Thyroid gland (tissue), 4 donors: Measurements from ENCODE around the gene SYCN. TPM values are rescaled to one million over a fixed set of nuclear protein-coding genes. Genes with fewer than 3 reads are reported as not detected.
"Not testable (repeated sequence)": the region's sequence is repeated elsewhere in the genome, so short reads cannot be mapped to it uniquely, and the experiment has no call there.

Source experiments
- DNase-seq, 2 donors: peaks; one replicate each; pipeline ENCODE4 v3.0.0-alpha.2; 2019
- H3K27ac ChIP-seq, 3 donors: fragments of 200-600 bp; sonication (generic); 1 replicate in 2 of 3; 2 replicates in 1 of 3; pipeline ENCODE4 v1.5.1; 2016 to 2019; ENCODE audit warnings: mild to moderate bottlenecking in 1 of 3, moderate library complexity in 1 of 3
- H3K27me3 ChIP-seq: fragments of 200-600 bp; sonication (generic); one replicate; pipeline ENCODE4 v1.5.1; 2019
- H3K36me3 ChIP-seq, 2 donors: fragments of 200-600 bp; sonication (generic); one replicate each; pipeline ENCODE4 v1.5.1; 2016 to 2019
- H3K4me1 ChIP-seq, 2 donors: fragments of 200-600 bp; sonication (generic); one replicate each; pipeline ENCODE4 v1.5.1; 2017 to 2019
- H3K4me3 ChIP-seq, 3 donors: fragments of 200-600 bp; sonication (generic); replicated peaks in 1 of 3; 1 replicate in 2 of 3; 2 replicates in 1 of 3; pipeline ENCODE4 v1.5.1; 2016; ENCODE audit warnings: mild to moderate bottlenecking in 1 of 3
- H3K9me3 ChIP-seq: fragments of 200-600 bp; sonication (generic); one replicate; pipeline ENCODE4 v1.5.1; 2017
- POLR2A ChIP-seq, 2 donors: fragments of 450-650 bp; IDR thresholded peaks; one replicate each; pipeline ENCODE4 v1.6.1; 2017; ENCODE audit warnings: antibody characterized with exemption in 2 of 2, mild to moderate bottlenecking in 2 of 2, moderate library complexity in 1 of 2
- WGBS, 2 donors: methylation state at CpG; one replicate each; pipeline ENCODE4 v1.1.5; 2017; 5-methylcytosine and 5-hydroxymethylcytosine counted together
- intact Hi-C: fragments of 100-400 bp; cut with DNase I; formaldehyde crosslinking; loops from one replicate; pipeline ENCODE4 v1.15.1; 2023
- total RNA-seq, 4 donors: library from RNA; depleted of rRNA; stranded (reverse); fragments of >200 nt; gene quantifications; one replicate each; pipeline ENCODE4 v1.2.3, GENCODE V29; 2016
- TF ChIP-seq, protein P1 (sequence below), 6 experiments: fragments of 200-600 bp in 3 of 6; fragments of 450-650 bp in 3 of 6; sonication (generic) in 3 of 6; IDR thresholded peaks; one replicate each; pipeline ENCODE4 v1.5.1; 2016 to 2019; ENCODE audit warnings: antibody characterized with exemption in 6 of 6, mild to moderate bottlenecking in 2 of 6, inconsistent platforms in 1 of 6, moderate library complexity in 1 of 6

The SYCN gene
- total RNA-seq, 4 donors from 2014 or later = not detected

DNA sequence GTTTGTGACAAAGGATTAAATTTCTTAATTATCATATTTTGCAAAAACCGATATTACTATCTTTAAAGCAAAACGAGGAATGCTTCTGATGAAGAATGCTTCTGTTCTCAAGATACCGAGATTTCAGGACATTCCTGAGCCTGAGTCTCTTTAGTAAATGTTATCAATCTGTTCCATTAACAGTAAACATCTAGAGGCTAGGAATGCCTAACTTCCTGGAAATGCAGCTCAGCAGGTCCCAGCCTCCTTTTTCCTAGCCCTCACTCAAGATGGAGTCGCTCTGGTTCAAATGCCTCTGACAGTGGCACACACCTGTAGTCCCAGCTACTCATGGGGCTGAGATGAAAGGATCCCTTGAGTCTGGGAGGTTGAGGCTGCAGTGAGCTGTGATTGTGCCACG, 47.0 kb upstream of the SYCN start:
- intact Hi-C loops = no loop called here
- no peak for DNase-seq
- H3K4me1 ChIP-seq = peaks cover 9 to 10% of the 10 kb centered on the region in 2 donors
- no peak for TF ChIP-seq POLR2A (IDR thresholded peaks at IDR 0.05)
- TF ChIP-seq, protein P1, sequence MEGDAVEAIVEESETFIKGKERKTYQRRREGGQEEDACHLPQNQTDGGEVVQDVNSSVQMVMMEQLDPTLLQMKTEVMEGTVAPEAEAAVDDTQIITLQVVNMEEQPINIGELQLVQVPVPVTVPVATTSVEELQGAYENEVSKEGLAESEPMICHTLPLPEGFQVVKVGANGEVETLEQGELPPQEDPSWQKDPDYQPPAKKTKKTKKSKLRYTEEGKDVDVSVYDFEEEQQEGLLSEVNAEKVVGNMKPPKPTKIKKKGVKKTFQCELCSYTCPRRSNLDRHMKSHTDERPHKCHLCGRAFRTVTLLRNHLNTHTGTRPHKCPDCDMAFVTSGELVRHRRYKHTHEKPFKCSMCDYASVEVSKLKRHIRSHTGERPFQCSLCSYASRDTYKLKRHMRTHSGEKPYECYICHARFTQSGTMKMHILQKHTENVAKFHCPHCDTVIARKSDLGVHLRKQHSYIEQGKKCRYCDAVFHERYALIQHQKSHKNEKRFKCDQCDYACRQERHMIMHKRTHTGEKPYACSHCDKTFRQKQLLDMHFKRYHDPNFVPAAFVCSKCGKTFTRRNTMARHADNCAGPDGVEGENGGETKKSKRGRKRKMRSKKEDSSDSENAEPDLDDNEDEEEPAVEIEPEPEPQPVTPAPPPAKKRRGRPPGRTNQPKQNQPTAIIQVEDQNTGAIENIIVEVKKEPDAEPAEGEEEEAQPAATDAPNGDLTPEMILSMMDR (IDR thresholded peaks at IDR 0.05) = no peak
- H3K4me3 ChIP-seq = no peak overlapping the region
- H3K27me3 ChIP-seq = no peaks in the 10 kb centered on the region
- H3K9me3 ChIP-seq = no peaks in the 10 kb centered on the region
- no peaks in the 10 kb centered on the region for H3K36me3 ChIP-seq
- H3K27ac ChIP-seq = no peak overlapping the region
- WGBS, 2 donors = 88 to 91% methylated on average over 5 of the region's 5 CpGs

DNA sequence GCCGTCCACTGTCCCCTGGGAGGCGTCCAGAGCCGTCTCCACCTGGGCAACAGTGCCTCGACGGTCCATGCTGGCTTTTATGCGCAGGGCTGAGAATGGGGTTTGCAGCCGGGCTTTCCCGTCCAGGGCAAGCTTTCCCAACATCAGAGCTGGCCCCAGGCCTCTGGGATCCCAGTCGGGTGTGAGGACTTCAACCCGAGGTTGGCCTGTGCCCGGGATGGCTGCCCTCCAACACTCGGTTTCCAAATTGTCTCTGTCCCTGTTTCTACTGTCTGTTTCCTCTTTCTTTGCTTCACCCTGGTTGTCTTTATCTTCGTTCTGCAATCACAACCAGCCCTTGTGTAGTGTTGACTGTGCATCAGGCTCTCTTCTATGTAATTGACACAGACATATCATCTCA, 44.7 kb upstream of the SYCN start, which contains the start of gene IFNL4:
IFNL4 (minus strand) TSS at position 51 of the 400 bp plus-strand sequence.
- Histone ChIP-seq H3K9me3 (no peaks in the 10 kb centered on the region), H3K27ac (no peak within 1 kb of the TSS), H3K27me3 (no peaks in the 10 kb centered on the region), H3K4me1 (peaks cover 9 to 10% of the 10 kb centered on the region in 2 donors), H3K36me3 (no peaks in the 10 kb centered on the region), H3K4me3 (no peak within 1 kb of the TSS)
- DNase-seq = no peak
- intact Hi-C loops = no loop called here
- WGBS, 2 donors = 60 to 62% methylated on average over 10 to 12 of the region's 13 CpGs
- TF ChIP-seq, protein P1 (IDR thresholded peaks at IDR 0.05) = no peak
- no peak for TF ChIP-seq POLR2A (IDR thresholded peaks at IDR 0.05)

DNA sequence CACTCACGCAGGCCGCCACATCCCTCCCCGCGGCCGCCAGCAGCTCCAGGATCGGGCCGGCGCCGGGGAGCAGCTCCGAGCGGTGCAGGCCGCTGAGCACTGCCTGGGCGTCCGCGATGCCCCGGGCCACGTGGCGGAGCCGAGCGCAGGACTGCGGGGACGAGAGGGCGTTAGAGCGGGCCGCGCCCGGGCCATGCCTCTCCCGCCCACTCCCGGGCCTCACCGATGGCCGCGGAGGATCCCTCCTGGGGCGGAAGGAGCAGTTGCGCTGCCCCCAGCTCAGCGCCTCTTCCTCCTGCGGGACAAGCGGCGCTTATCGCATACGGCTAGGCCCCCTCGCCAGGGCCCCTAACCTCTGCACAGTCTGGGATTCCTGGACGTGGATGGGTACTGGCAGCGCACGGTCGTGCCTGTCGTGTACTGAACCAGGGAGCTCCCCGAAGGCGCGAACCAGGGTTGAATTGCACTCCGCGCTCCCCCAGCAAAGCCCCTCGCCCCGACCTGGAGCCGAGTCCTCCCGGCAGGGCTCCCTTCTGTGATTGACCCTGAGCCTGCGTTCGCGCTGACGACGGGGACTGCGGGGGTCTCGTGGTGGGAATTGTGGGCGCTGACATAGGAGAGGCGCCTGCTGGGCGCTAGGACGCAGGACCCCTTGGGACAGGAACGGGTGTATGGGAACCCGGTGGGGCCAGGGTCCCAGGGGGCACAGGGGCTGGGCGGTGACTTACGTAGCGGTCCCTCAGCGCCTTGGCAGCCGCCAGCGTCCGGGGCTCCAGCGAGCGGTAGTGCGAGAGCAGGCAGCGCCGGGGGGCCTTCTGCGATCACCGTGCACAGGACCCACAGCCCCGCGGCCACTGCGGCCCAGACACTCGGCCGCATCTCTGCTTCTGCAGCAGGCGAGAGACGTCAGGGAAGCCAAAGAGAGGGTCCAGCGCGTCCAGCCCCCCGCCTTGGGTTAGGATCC, 43.9 kb upstream of the SYCN start:
- intact Hi-C loops = no loop called here
- WGBS, 2 donors = 19% methylated on average over 27 of the region's 92 CpGs; no CpG with 5 or more reads in 1 of the 2 donors
- Histone ChIP-seq H3K36me3 (no peaks in the 10 kb centered on the region), H3K27me3 (no peaks in the 10 kb centered on the region), H3K9me3 (no peaks in the 10 kb centered on the region), H3K27ac (no peak overlapping the region), H3K4me1 (peaks cover 9 to 10% of the 10 kb centered on the region in 2 donors), H3K4me3 (no peak overlapping the region)
- TF ChIP-seq POLR2A (IDR thresholded peaks at IDR 0.05) = no peak
- TF ChIP-seq, protein P1 (IDR thresholded peaks at IDR 0.05) = no peak
- no peak for DNase-seq

DNA sequence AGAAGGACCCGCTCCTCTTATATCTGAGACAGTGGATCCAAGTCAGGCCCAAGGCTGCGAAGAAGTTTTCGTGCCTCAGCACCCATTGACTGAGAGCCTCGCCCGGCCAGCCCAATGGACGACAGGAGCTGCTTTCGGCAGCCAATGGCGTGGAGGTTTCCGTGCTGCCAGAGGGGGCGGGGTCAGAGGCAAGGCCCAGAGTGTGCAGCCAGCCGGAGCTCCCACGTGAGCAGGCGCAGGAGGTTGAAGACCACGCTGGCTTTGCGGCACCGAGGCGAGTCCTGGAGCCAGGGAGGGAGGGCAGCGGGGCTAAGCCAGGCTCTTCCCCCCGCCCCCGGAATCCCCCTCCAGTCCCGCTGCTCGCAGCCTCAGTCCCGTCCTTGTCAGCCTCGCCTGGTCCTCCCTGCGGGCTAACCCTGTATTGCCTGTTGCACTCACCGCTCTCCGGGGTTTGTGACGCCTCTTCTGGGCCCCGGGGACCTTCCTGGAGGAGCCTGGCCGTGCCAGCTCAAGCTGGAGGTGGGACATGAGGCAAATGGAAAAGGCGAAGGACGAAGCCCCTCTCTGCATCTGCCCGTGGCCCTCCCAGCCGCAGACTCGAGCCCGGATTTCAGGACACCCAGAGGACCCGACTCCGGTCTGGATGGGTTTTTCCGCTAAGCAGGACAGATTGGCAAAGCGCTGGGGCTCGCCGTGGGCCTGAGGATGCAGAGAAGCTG, 43.0 kb upstream of the SYCN start:
- 20 to 25% methylated on average over 17 of the region's 42 CpGs for WGBS, 2 donors
- H3K4me1 ChIP-seq = peaks cover 9 to 10% of the 10 kb centered on the region in 2 donors
- no peak overlapping the region for H3K4me3 ChIP-seq
- no peaks in the 10 kb centered on the region for H3K9me3 ChIP-seq
- TF ChIP-seq, protein P1 (IDR thresholded peaks at IDR 0.05) = no peak
- TF ChIP-seq POLR2A (IDR thresholded peaks at IDR 0.05) = no peak
- H3K27me3 ChIP-seq = no peaks in the 10 kb centered on the region
- H3K36me3 ChIP-seq = no peaks in the 10 kb centered on the region
- intact Hi-C loops = no loop called here
- H3K27ac ChIP-seq = no peak overlapping the region
- DNase-seq = peak; percentile 33 to 55

DNA sequence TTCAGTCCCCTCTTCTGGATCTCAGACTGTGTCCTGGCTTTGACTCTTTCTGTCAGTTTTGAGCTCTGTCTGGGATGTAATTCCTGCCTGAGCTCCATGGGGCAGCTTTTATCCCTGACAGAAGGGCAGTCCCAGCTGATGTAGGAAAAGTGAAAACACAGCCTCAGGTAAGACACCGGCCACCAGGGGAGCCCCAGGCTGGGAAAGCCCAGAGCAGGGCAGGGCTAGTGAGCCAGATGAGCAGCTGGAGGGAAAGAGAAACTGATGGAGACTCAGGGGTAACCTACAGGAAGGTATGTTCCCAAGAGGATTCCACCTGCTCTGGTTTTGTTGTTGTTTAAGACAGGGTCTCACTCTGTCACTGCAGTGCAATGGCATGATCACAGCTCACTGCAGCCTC, 41.1 kb upstream of the SYCN start:
- H3K36me3 ChIP-seq, H3K27ac ChIP-seq, H3K4me3 ChIP-seq, intact Hi-C loops, DNase-seq, H3K27me3 ChIP-seq, H3K9me3 ChIP-seq: not testable (repeated sequence)
- peaks cover 9 to 10% of the 10 kb centered on the region in 2 donors for H3K4me1 ChIP-seq
- no CpG with 5 or more reads among the region's 1 CpG for WGBS, 2 donors

DNA sequence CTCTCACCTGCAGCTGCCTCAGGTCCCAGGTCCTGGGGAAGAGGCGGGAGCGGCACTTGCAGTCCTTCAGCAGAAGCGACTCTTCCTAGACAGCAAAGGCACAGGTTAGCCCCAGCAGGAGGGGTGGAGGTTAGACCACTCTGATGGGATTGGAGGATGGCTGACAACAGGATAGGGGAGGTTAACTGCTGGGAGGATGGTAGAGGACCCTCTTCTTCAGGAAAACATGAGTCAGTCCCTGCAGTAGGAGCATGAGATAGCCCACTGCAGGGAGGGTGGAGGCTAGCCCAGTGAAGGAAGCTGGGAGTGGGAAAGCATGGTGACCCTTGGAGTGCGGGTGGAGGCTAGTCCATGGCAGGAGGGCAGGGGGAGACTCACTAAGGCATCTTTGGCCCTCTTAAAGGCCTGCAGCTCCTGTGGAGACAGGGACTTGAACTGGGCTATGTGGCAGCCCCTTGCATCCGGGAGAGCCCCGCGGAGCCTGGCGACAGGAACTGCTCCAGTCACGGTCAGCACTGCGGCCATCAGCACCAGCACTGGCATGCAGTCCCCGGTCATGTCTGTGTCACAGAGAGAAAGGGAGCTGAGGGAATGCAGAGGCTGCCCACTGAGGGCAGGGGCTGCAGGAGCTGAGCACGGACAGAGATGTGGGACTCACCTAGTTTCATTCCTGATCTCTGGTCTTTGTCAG, 40.5 kb upstream of the SYCN start, which contains the start of gene IFNL3:
IFNL3 (minus strand) TSS at position 597 of the 691 bp plus-strand sequence; CDS start at position 558, 39 bp downstream.
- DNase-seq, H3K27me3 ChIP-seq, intact Hi-C loops, H3K36me3 ChIP-seq, H3K4me3 ChIP-seq, H3K27ac ChIP-seq, H3K9me3 ChIP-seq: not testable (repeated sequence)
- WGBS, 2 donors = 73 to 79% methylated on average over 4 of the region's 12 CpGs
- H3K4me1 ChIP-seq = peaks cover 9 to 10% of the 10 kb centered on the region in 2 donors

DNA sequence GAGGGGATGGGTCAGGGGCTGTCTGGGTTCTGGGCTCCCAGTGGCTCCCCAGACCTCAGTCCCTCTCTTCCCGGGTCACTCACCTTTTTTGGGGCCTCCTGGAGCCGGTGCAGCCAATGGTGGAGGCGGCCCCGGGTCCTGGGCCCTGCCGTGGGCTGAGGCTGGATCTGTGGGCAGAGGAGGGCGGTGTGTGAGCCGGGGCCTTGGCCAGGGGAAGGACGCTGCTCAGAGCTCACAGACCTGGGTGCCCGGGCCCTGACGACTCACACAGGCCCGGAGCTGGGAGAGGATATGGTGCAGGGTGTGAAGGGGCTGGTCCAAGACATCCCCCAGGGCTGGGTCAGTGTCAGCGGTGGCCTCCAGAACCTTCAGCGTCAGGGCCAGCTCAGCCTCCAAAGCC, 39.7 kb upstream of the SYCN start:
- DNase-seq, H3K9me3 ChIP-seq, H3K36me3 ChIP-seq, intact Hi-C loops, H3K4me3 ChIP-seq, H3K27ac ChIP-seq, H3K27me3 ChIP-seq: not testable (repeated sequence)
- H3K4me1 ChIP-seq = peaks cover 9 to 10% of the 10 kb centered on the region in 2 donors
- 65 to 75% methylated on average over 2 to 11 of the region's 13 CpGs for WGBS, 2 donors
